ENCODE data around the gene PDZD11.

DNA sequence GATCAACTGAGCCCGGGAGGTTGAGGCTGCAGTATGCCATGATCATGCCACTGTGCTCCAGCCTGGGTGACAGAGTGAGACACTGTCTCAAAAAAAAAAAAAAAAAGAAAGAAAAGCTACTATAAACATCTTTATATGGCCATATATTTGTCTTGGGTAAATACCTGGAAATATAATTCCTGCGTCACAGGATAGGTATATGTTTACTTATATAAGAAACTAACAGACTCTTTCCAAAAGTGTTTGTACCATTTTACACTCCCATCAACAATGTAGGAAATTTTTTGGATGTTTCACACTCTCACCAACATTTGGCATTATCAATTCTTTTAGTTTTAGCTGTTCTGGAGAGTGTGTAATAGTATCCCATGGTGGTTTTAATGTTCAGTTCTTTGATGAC is 42.5 kb downstream of the PDZD11 start:
- TF ChIP-seq, protein P1, sequence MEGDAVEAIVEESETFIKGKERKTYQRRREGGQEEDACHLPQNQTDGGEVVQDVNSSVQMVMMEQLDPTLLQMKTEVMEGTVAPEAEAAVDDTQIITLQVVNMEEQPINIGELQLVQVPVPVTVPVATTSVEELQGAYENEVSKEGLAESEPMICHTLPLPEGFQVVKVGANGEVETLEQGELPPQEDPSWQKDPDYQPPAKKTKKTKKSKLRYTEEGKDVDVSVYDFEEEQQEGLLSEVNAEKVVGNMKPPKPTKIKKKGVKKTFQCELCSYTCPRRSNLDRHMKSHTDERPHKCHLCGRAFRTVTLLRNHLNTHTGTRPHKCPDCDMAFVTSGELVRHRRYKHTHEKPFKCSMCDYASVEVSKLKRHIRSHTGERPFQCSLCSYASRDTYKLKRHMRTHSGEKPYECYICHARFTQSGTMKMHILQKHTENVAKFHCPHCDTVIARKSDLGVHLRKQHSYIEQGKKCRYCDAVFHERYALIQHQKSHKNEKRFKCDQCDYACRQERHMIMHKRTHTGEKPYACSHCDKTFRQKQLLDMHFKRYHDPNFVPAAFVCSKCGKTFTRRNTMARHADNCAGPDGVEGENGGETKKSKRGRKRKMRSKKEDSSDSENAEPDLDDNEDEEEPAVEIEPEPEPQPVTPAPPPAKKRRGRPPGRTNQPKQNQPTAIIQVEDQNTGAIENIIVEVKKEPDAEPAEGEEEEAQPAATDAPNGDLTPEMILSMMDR (IDR thresholded peaks at IDR 0.05), result no peak
- TF ChIP-seq POLR2AphosphoS5 (IDR thresholded peaks at IDR 0.05; ENCODE audit: low read depth, low read length) (no peak), RXRA (IDR thresholded peaks at IDR 0.05; ENCODE audit: borderline replicate concordance, low read depth) (no peak), GABPA (IDR thresholded peaks at IDR 0.05; ENCODE audit: low read depth) (no peak), NFIC (IDR thresholded peaks at IDR 0.05; ENCODE audit: borderline replicate concordance) (no peak), JUND (IDR thresholded peaks at IDR 0.05) (no peak), FOSL2 (IDR thresholded peaks at IDR 0.05; ENCODE audit: borderline replicate concordance, low read depth) (no peak)
- TF ChIP-seq, protein P2, sequence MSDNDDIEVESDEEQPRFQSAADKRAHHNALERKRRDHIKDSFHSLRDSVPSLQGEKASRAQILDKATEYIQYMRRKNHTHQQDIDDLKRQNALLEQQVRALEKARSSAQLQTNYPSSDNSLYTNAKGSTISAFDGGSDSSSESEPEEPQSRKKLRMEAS (IDR thresholded peaks at IDR 0.05; ENCODE audit: low read depth), result no peak
- TF ChIP-seq, protein P3, sequence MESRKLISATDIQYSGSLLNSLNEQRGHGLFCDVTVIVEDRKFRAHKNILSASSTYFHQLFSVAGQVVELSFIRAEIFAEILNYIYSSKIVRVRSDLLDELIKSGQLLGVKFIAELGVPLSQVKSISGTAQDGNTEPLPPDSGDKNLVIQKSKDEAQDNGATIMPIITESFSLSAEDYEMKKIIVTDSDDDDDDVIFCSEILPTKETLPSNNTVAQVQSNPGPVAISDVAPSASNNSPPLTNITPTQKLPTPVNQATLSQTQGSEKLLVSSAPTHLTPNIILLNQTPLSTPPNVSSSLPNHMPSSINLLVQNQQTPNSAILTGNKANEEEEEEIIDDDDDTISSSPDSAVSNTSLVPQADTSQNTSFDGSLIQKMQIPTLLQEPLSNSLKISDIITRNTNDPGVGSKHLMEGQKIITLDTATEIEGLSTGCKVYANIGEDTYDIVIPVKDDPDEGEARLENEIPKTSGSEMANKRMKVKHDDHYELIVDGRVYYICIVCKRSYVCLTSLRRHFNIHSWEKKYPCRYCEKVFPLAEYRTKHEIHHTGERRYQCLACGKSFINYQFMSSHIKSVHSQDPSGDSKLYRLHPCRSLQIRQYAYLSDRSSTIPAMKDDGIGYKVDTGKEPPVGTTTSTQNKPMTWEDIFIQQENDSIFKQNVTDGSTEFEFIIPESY (IDR thresholded peaks at IDR 0.05; ENCODE audit: borderline replicate concordance, low read depth), result no peak
- TF ChIP-seq, protein P4, sequence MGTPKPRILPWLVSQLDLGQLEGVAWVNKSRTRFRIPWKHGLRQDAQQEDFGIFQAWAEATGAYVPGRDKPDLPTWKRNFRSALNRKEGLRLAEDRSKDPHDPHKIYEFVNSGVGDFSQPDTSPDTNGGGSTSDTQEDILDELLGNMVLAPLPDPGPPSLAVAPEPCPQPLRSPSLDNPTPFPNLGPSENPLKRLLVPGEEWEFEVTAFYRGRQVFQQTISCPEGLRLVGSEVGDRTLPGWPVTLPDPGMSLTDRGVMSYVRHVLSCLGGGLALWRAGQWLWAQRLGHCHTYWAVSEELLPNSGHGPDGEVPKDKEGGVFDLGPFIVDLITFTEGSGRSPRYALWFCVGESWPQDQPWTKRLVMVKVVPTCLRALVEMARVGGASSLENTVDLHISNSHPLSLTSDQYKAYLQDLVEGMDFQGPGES (IDR thresholded peaks at IDR 0.05; ENCODE audit: low read depth, low read length), result no peak
